GOT3 (cell line): Measurements from ENCODE around the gene PISD.

ENCODE experiments used
- DNase-seq: peaks from one replicate; lab custom pipeline; 2025; ENCODE audit warnings: mixed read lengths; lab: John Stamatoyannopoulos, UW

Gene PISD

GRCh38 chr22:31625661-31626426 is 36.2 kb downstream of the PISD start:
- no peak for DNase-seq

- no peak for DNase-seq
Measured at GRCh38 chr22:31625257-31625640, 36.8 kb downstream of the PISD start.

- DNase-seq: no peak
Measured at GRCh38 chr22:31623592-31624304, 38.3 kb downstream of the PISD start.

GRCh38 chr22:31622980-31623379 is 39.0 kb downstream of the PISD start:
- no peak for DNase-seq

- DNase-seq: no peak
Measured at GRCh38 chr22:31621507-31622124, 40.4 kb downstream of the PISD start.

- DNase-seq: no peak
Measured at GRCh38 chr22:31620756-31621480, 41.1 kb downstream of the PISD start.

- DNase-seq: no peak
Measured at GRCh38 chr22:31619611-31620300, 42.3 kb downstream of the PISD start.

- DNase-seq: no peak
Measured at GRCh38 chr22:31618471-31619176, 43.4 kb downstream of the PISD start.

GRCh38 chr22:31618057-31618456 is 44.0 kb downstream of the PISD start:
- DNase-seq: no peak

- DNase-seq: no peak
Measured at GRCh38 chr22:31616315-31616980, 45.6 kb downstream of the PISD start.

GRCh38 chr22:31615940-31616314 is 46.1 kb downstream of the PISD start:
- DNase-seq: no peak

GRCh38 chr22:31615491-31615860 is 46.5 kb downstream of the PISD start:
- DNase-seq: no peak

- no peak for DNase-seq
Measured at GRCh38 chr22:31614781-31615490, 47.1 kb downstream of the PISD start.

- no peak for DNase-seq
Measured at GRCh38 chr22:31613904-31614296, 48.1 kb downstream of the PISD start.

- no peak for DNase-seq
Measured at GRCh38 chr22:31613286-31613903, 48.6 kb downstream of the PISD start.

GRCh38 chr22:31612891-31613285 is 49.1 kb downstream of the PISD start:
- no peak for DNase-seq

GRCh38 chr22:31611061-31611760 is 50.8 kb downstream of the PISD start:
- no peak for DNase-seq

GRCh38 chr22:31610611-31611010 is 51.4 kb downstream of the PISD start:
- no peak for DNase-seq

- no peak for DNase-seq
Measured at GRCh38 chr22:31609716-31610115, 52.3 kb downstream of the PISD start.
